Activated naive CD8-positive, alpha-beta T cell treated with anti-CD3 and anti-CD28 coated beads for 36 hours (primary cell): Measurements from ENCODE around the gene GATAD2B. TPM values are rescaled to one million over a fixed set of nuclear protein-coding genes. Genes with fewer than 3 reads are reported as not detected.
"Not testable (repeated sequence)": the region's sequence is repeated elsewhere in the genome, so short reads cannot be mapped to it uniquely, and the experiment has no call there.

Experiments
- DNase-seq: peaks from one replicate; pipeline ENCODE4 v3.0.0; 2021
- H3K27ac Mint-ChIP-seq: one replicate; pipeline ENCODE4 v1.8.0; 2022; ENCODE audit warnings: mild to moderate bottlenecking, moderate library complexity, mixed read lengths
- H3K27me3 Mint-ChIP-seq: one replicate; pipeline ENCODE4 v1.8.0; 2022; ENCODE audit warnings: mild to moderate bottlenecking, mixed read lengths
- H3K36me3 Mint-ChIP-seq: one replicate; pipeline ENCODE4 v1.8.0; 2021; ENCODE audit warnings: mild to moderate bottlenecking, mixed read lengths
- H3K4me1 Mint-ChIP-seq: one replicate; pipeline ENCODE4 v1.8.0; 2021; ENCODE audit warnings: mixed read lengths
- H3K4me3 Mint-ChIP-seq: one replicate; pipeline ENCODE4 v1.8.0; 2022; ENCODE audit warnings: mild to moderate bottlenecking, moderate library complexity, mixed read lengths
- H3K9me3 Mint-ChIP-seq: one replicate; pipeline ENCODE4 v1.8.0; 2022; ENCODE audit warnings: mixed read lengths
- total RNA-seq, 2 experiments: library from RNA; stranded (reverse); gene quantifications; one replicate each; pipeline ENCODE4 v1.2.3, GENCODE V29; 2021

The GATAD2B gene
- total RNA-seq, 2 experiments from 2014 or later: 49.4 to 53.1 TPM

GRCh38 chr1:153928791-153929341 is 6.1 kb upstream of the GATAD2B start:
- H3K27ac Mint-ChIP-seq: peak overlapping the region; percentile 53
- peaks cover 15% of the 10 kb centered on the region for H3K4me1 Mint-ChIP-seq
- H3K9me3 Mint-ChIP-seq: no peaks in the 10 kb centered on the region
- peaks cover 12% of the 10 kb centered on the region for H3K36me3 Mint-ChIP-seq
- H3K27me3 Mint-ChIP-seq: no peaks in the 10 kb centered on the region
- no peak for DNase-seq
- H3K4me3 Mint-ChIP-seq: no peak overlapping the region

- no peaks in the 10 kb centered on the region for H3K27me3 Mint-ChIP-seq
- no peak overlapping the region for H3K4me3 Mint-ChIP-seq
- peaks cover 16% of the 10 kb centered on the region for H3K4me1 Mint-ChIP-seq
- H3K9me3 Mint-ChIP-seq: no peaks in the 10 kb centered on the region
- DNase-seq: no peak
- H3K36me3 Mint-ChIP-seq: peaks cover 12% of the 10 kb centered on the region
- H3K27ac Mint-ChIP-seq: peak overlapping the region; percentile 53
These were observed 5.5 kb upstream of the GATAD2B start for GRCh38 chr1:153928245-153928644.

GRCh38 chr1:153926405-153926804 is 3.6 kb upstream of the GATAD2B start:
- no peak for DNase-seq
- Mint-ChIP-seq H3K4me1 (peaks cover 20% of the 10 kb centered on the region), H3K27ac (no peak overlapping the region), H3K9me3 (no peaks in the 10 kb centered on the region), H3K4me3 (no peak overlapping the region), H3K36me3 (peaks cover 15% of the 10 kb centered on the region), H3K27me3 (no peaks in the 10 kb centered on the region)

- peaks cover 21% of the 10 kb centered on the region for H3K36me3 Mint-ChIP-seq
These were observed 448 bp downstream of the GATAD2B start for GRCh38 chr1:153922076-153922971.

GRCh38 chr1:153921803-153922075 is 1.0 kb downstream of the GATAD2B start:
- Mint-ChIP-seq H3K27ac (peak overlapping the region; percentile 90), H3K27me3 (no peaks in the 10 kb centered on the region), H3K36me3 (peaks cover 23% of the 10 kb centered on the region), H3K4me3 (peak overlapping the region; percentile 90), H3K4me1 (peaks cover 40% of the 10 kb centered on the region), H3K9me3 (no peaks in the 10 kb centered on the region)
- peak; percentile 11 for DNase-seq

More at GRCh38 chr1:153922076-153922971, 448 bp downstream of the GATAD2B start:
- peaks cover 40% of the 10 kb centered on the region for H3K4me1 Mint-ChIP-seq
- H3K4me3 Mint-ChIP-seq: peak overlapping the region; percentile 90
- H3K27ac Mint-ChIP-seq: peak overlapping the region; percentile 90
- H3K27me3 Mint-ChIP-seq: no peaks in the 10 kb centered on the region
- DNase-seq: peak; percentile 86
- no peaks in the 10 kb centered on the region for H3K9me3 Mint-ChIP-seq

GRCh38 chr1:153921080-153921802 is 1.5 kb downstream of the GATAD2B start:
- Mint-ChIP-seq H3K9me3 (no peaks in the 10 kb centered on the region), H3K36me3 (peaks cover 24% of the 10 kb centered on the region), H3K4me3 (peak overlapping the region; percentile 90), H3K27me3 (no peaks in the 10 kb centered on the region), H3K4me1 (peaks cover 42% of the 10 kb centered on the region), H3K27ac (peak overlapping the region; percentile 90)
- DNase-seq: no peak

- Mint-ChIP-seq H3K9me3 (no peaks in the 10 kb centered on the region), H3K4me1 (peaks cover 44% of the 10 kb centered on the region), H3K36me3 (peaks cover 27% of the 10 kb centered on the region), H3K27ac (peak overlapping the region; percentile 90), H3K27me3 (no peaks in the 10 kb centered on the region), H3K4me3 (peak overlapping the region; percentile 90)
- peak; percentile 11 for DNase-seq
These were observed 2.6 kb downstream of the GATAD2B start for GRCh38 chr1:153919876-153920852.

GRCh38 chr1:153916297-153916696 is 6.5 kb downstream of the GATAD2B start:
- H3K27ac Mint-ChIP-seq: no peak overlapping the region
- H3K4me3 Mint-ChIP-seq: no peak overlapping the region
- H3K4me1 Mint-ChIP-seq: peaks cover 52% of the 10 kb centered on the region
- H3K9me3 Mint-ChIP-seq: peaks cover 3% of the 10 kb centered on the region
- no peak for DNase-seq
- no peaks in the 10 kb centered on the region for H3K27me3 Mint-ChIP-seq
- peaks cover 28% of the 10 kb centered on the region for H3K36me3 Mint-ChIP-seq

- H3K4me3 Mint-ChIP-seq: no peak overlapping the region
- peaks cover 21% of the 10 kb centered on the region for H3K4me1 Mint-ChIP-seq
- H3K36me3 Mint-ChIP-seq: peaks cover 30% of the 10 kb centered on the region
These were observed 10.4 kb downstream of the GATAD2B start for GRCh38 chr1:153912349-153912748.

GRCh38 chr1:153910560-153910959 is 12.2 kb downstream of the GATAD2B start:
- DNase-seq, H3K27ac Mint-ChIP-seq, H3K9me3 Mint-ChIP-seq, H3K4me3 Mint-ChIP-seq, H3K27me3 Mint-ChIP-seq: not testable (repeated sequence)
- Mint-ChIP-seq H3K4me1 (peaks cover 28% of the 10 kb centered on the region), H3K36me3 (peaks cover 33% of the 10 kb centered on the region)

More at GRCh38 chr1:153912349-153912748, 10.4 kb downstream of the GATAD2B start:
- H3K27ac Mint-ChIP-seq: no peak overlapping the region
- peaks cover 4% of the 10 kb centered on the region for H3K9me3 Mint-ChIP-seq
- no peaks in the 10 kb centered on the region for H3K27me3 Mint-ChIP-seq
- no peak for DNase-seq

- peaks cover 7% of the 10 kb centered on the region for H3K9me3 Mint-ChIP-seq
- H3K4me1 Mint-ChIP-seq: peaks cover 43% of the 10 kb centered on the region
- H3K27me3 Mint-ChIP-seq: no peaks in the 10 kb centered on the region
- H3K36me3 Mint-ChIP-seq: peaks cover 36% of the 10 kb centered on the region
- no peak for DNase-seq
- H3K27ac Mint-ChIP-seq: no peak overlapping the region
- H3K4me3 Mint-ChIP-seq: no peak overlapping the region
These were observed 14.7 kb downstream of the GATAD2B start for GRCh38 chr1:153908071-153908470.

GRCh38 chr1:153907134-153907533 is 15.6 kb downstream of the GATAD2B start:
- peak overlapping the region; percentile 19 for H3K27ac Mint-ChIP-seq
- peaks cover 37% of the 10 kb centered on the region for H3K4me1 Mint-ChIP-seq
- peaks cover 7% of the 10 kb centered on the region for H3K9me3 Mint-ChIP-seq
- no peaks in the 10 kb centered on the region for H3K27me3 Mint-ChIP-seq
- H3K36me3 Mint-ChIP-seq: peaks cover 35% of the 10 kb centered on the region
- no peak overlapping the region for H3K4me3 Mint-ChIP-seq
- no peak for DNase-seq

GRCh38 chr1:153906396-153906795 is 16.4 kb downstream of the GATAD2B start:
- Mint-ChIP-seq H3K36me3 (peaks cover 31% of the 10 kb centered on the region), H3K4me1 (peaks cover 32% of the 10 kb centered on the region), H3K27me3 (no peaks in the 10 kb centered on the region), H3K27ac (no peak overlapping the region), H3K4me3 (no peak overlapping the region), H3K9me3 (peaks cover 4% of the 10 kb centered on the region)
- no peak for DNase-seq

GRCh38 chr1:153905908-153906307 is 16.9 kb downstream of the GATAD2B start:
- not testable (repeated sequence) for DNase-seq, H3K4me3 Mint-ChIP-seq, H3K9me3 Mint-ChIP-seq, H3K27me3 Mint-ChIP-seq
- peak overlapping the region; percentile 34 for H3K27ac Mint-ChIP-seq
- H3K4me1 Mint-ChIP-seq: peaks cover 28% of the 10 kb centered on the region
- peaks cover 30% of the 10 kb centered on the region for H3K36me3 Mint-ChIP-seq
